Prostate gland (tissue), 2 donors: ENCODE data around the gene ZNF280B.
"Not testable (repeated sequence)": the region's sequence is repeated elsewhere in the genome, so short reads cannot be mapped to it uniquely, and the experiment has no call there.

Source experiments
- POLR2A ChIP-seq: fragments of 450-650 bp; IDR thresholded peaks from one replicate; pipeline ENCODE4 v1.6.1; 2016; ENCODE audit warnings: antibody characterized with exemption, mild to moderate bottlenecking
- POLR2AphosphoS5 ChIP-seq: sonication (generic); formaldehyde crosslinking; IDR thresholded peaks from one replicate; pipeline ENCODE4 v1.6.1; 2017; ENCODE audit warnings: antibody characterized with exemption
- TF ChIP-seq, protein P1 (sequence below), 4 experiments: fragments of 200-600 bp in 2 of 4; fragments of 450-650 bp in 2 of 4; sonication (generic) in 2 of 4; IDR thresholded peaks; 1 replicate in 3 of 4; 2 replicates in 1 of 4; pipeline ENCODE4 v1.5.1; 2016 to 2019; ENCODE audit warnings: antibody characterized with exemption in 4 of 4, mild to moderate bottlenecking in 2 of 4, moderate library complexity in 2 of 4

DNA sequence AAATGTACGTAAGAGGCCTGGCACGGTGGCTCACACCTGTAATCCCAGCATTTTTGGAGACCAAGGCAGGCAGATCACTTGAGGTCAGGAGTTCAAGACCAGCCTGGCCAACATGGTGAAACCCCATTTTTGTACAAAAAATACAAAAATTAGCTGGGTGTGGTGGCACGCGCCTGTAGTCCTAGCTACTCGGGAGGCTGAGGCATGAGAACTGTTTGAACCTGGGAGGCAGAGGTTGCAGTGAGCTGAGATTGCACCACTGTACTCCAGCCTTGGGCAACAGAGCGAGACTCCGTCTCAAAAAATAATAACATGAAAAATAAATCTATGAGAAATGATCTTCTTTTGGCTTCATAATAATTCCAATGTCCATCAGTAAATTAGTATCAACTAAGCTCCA lies 2.3 kb upstream of the ZNF280B start:
- not testable (repeated sequence) for TF ChIP-seq POLR2A, POLR2AphosphoS5
- TF ChIP-seq, protein P1, sequence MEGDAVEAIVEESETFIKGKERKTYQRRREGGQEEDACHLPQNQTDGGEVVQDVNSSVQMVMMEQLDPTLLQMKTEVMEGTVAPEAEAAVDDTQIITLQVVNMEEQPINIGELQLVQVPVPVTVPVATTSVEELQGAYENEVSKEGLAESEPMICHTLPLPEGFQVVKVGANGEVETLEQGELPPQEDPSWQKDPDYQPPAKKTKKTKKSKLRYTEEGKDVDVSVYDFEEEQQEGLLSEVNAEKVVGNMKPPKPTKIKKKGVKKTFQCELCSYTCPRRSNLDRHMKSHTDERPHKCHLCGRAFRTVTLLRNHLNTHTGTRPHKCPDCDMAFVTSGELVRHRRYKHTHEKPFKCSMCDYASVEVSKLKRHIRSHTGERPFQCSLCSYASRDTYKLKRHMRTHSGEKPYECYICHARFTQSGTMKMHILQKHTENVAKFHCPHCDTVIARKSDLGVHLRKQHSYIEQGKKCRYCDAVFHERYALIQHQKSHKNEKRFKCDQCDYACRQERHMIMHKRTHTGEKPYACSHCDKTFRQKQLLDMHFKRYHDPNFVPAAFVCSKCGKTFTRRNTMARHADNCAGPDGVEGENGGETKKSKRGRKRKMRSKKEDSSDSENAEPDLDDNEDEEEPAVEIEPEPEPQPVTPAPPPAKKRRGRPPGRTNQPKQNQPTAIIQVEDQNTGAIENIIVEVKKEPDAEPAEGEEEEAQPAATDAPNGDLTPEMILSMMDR (IDR thresholded peaks at IDR 0.05): not testable (repeated sequence)
